HUES64 (cell line): ENCODE data around the gene GRPEL1.

ENCODE experiments used
- H3K27ac ChIP-seq: 2 replicates; pipeline ENCODE4 v1.7.0; 2013; ENCODE audit warnings: low read depth, low read length, inconsistent platforms
- H3K27me3 ChIP-seq: 2 replicates; pipeline ENCODE4 v1.6.1; 2013; ENCODE audit warnings: mild to moderate bottlenecking, low read length; ENCODE audit not compliant: insufficient read depth
- H3K36me3 ChIP-seq: 2 replicates; pipeline ENCODE4 v1.6.1; 2013; ENCODE audit warnings: mild to moderate bottlenecking, low read length; ENCODE audit not compliant: insufficient read depth
- H3K4me1 ChIP-seq: 2 replicates; pipeline ENCODE4 v1.6.1; 2013; ENCODE audit warnings: mild to moderate bottlenecking, low read length, moderate library complexity; ENCODE audit not compliant: insufficient read depth
- H3K4me3 ChIP-seq: 2 replicates; pipeline ENCODE4 v1.5.1; 2013; ENCODE audit warnings: mild to moderate bottlenecking, low read length, moderate library complexity
- H3K9ac ChIP-seq: 2 replicates; pipeline ENCODE4 v1.6.1; 2013; ENCODE audit warnings: mild to moderate bottlenecking, low read depth, low read length
- H3K9me3 ChIP-seq: 2 replicates; pipeline ENCODE4 v1.6.1; 2013; ENCODE audit warnings: low read depth, low read length; ENCODE audit not compliant: insufficient read depth
- WGBS: fragments of 150-250, 120-280 bp; methylation state at CpG from one replicate; pipeline ENCODE4 v1.1.7; 2013; ENCODE audit warnings: missing lambda C conversion rate; 5-methylcytosine and 5-hydroxymethylcytosine counted together

The GRPEL1 gene

DNA sequence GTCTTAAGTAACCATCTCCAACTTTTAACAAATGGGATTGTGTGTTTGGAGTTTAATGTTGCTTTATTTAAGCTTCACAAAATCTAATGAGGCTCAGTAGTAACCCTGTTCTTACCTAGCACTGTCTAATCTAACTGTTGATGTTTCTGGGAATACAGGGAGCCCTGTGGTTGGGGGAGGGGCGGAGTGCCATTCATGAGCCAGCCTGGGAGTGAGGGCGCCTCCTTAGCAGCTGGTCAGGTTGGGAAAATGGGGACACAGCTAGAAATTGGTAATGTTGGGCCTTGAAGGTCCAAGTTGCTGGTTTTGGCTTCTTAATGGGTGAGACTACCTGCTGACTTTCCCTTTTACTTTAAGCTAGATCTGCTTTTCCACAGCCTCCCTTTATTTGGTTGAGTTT, 47.6 kb downstream of the GRPEL1 start:
- H3K9me3 ChIP-seq: no peaks in the 10 kb centered on the region
- WGBS: 81% methylated on average over 2 of the region's 2 CpGs
- peaks cover 64% of the 10 kb centered on the region for H3K36me3 ChIP-seq

DNA sequence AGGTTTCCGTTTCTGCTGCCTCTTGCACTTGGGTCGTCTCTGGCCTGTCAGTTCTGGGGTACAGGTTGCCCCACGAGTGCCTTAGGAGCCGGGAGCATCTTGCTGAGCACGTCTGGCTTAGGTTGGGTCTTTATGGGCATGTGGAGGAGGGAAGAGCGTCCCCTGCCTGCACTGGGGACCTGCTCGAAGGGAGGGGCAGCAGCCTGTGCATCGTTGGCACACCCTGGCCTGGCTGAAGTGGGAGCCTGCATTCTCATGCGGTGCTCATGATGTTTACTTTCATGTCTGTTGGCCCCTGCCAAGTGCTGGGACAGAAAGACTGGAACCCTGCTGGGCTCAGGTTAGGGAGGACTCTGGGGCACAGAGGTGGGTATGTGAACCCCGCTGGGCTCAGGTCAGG, 48.5 kb downstream of the GRPEL1 start:
- H3K27me3 ChIP-seq: no peaks in the 10 kb centered on the region
- no peaks in the 10 kb centered on the region for H3K9me3 ChIP-seq
- 89% methylated on average over 9 of the region's 10 CpGs for WGBS
- H3K36me3 ChIP-seq: peaks cover 64% of the 10 kb centered on the region
- no peak overlapping the region for H3K27ac ChIP-seq
- H3K9ac ChIP-seq: no peak overlapping the region
- H3K4me1 ChIP-seq: no peaks in the 10 kb centered on the region
- H3K4me3 ChIP-seq: no peak overlapping the region

More for the DNA sequence above, 47.6 kb downstream of the GRPEL1 start:
- Histone ChIP-seq H3K27me3 (no peaks in the 10 kb centered on the region), H3K27ac (no peak overlapping the region), H3K9ac (no peak overlapping the region), H3K4me3 (no peak overlapping the region), H3K4me1 (no peaks in the 10 kb centered on the region)

DNA sequence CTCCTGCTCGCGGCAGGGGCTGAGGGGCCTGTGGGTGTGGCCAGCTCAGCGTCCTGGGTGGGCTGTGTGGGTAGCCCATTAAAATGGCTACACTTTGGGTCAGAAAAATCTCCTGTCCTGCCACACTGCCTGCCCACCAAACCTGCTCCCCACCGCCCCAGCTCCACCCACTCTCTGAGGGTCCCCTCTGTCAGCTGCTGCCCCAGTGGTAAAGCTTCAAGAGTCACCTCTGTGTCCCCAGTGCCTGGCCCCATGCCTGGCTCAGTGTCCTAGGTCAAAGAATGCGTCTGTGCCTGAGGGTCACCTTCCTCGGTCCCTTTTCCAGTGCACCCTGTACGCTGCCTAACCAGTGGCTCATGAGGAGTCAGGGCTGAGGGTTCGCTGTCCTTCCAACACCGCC, 49.6 kb downstream of the GRPEL1 start:
- Histone ChIP-seq H3K27me3 (no peaks in the 10 kb centered on the region), H3K9me3 (no peaks in the 10 kb centered on the region), H3K9ac (no peak overlapping the region), H3K4me3 (no peak overlapping the region), H3K36me3 (peaks cover 68% of the 10 kb centered on the region), H3K27ac (no peak overlapping the region), H3K4me1 (no peaks in the 10 kb centered on the region)
- WGBS: 93% methylated on average over 9 of the region's 9 CpGs

DNA sequence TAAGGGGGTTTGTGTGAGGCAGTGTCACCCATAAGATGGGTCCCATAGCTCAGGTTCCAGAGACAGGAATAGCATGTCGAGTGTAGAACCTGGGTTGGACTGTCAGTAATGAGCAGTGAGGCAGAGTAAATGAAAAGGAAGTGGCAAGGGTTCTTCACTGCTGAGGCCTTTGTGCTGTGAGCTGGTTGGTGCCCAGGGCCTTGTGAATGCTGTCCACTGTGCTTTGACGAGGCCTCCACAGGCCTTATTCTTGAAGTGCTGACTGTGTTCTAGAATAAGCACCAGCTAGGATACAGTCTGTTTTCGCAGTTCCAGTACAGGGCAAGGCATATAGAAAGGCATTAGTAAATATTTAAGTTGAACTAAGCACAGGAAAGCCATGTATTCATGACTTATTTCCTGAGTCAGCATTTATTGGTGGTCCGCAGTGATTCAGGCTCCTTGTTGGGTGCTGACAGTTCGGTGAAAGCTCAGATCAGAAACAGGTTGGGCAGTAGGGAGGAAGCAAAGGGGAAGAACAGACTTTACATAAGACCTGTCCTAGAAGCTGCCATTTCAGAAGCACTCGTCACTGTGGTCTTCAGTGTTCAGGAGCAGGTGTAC, 50.3 kb downstream of the GRPEL1 start:
- Histone ChIP-seq H3K36me3 (peaks cover 74% of the 10 kb centered on the region), H3K27me3 (no peaks in the 10 kb centered on the region)
- WGBS: 91% methylated on average over 6 of the region's 6 CpGs

DNA sequence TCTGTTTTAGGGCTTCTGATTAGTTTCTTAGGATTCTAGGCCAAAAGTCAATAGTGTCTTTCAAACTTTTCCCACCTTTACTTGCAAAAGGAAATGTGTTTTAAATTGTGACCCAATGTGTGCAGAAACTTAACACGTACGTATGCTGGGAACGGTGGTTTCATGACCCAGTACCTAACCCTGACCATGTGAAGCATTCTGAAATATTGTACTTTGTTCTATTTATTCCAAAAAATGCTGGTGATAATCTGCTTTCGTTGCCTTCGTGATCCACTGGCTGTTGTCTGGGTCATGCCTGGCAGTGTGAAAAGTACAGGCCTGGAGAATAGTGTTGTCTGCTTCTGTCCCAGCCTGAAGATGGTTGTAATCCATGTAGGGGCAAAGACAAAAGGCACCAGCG, 51.4 kb downstream of the GRPEL1 start:
- Histone ChIP-seq H3K36me3 (peaks cover 73% of the 10 kb centered on the region), H3K27ac (no peak overlapping the region), H3K4me1 (no peaks in the 10 kb centered on the region), H3K27me3 (no peaks in the 10 kb centered on the region), H3K9me3 (no peaks in the 10 kb centered on the region), H3K9ac (no peak overlapping the region), H3K4me3 (no peak overlapping the region)
- 90% methylated on average over 6 of the region's 6 CpGs for WGBS

More for the DNA sequence above, 50.3 kb downstream of the GRPEL1 start:
- no peaks in the 10 kb centered on the region for H3K9me3 ChIP-seq
- H3K4me3 ChIP-seq: no peak overlapping the region
- H3K9ac ChIP-seq: no peak overlapping the region
- H3K27ac ChIP-seq: no peak overlapping the region
- H3K4me1 ChIP-seq: no peaks in the 10 kb centered on the region

DNA sequence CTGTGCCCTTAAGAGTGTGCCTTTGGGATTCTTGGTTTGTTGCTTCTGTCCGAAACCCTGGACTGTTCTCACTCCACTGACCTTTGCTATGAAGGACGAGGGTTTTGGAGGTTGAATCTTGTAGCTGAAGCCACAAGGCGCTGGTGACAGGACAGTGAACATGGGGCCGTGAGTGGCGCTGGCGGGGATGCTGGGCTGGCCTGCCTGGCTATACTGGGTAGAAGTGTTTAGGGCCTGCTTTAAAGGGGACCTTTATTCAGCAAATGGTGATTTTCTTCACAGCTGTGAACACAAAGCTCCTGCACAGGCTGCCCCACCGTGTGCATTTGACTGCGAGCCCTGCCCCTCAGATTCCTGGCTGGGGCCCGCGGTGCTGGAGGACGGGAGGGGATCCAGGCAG, 51.8 kb downstream of the GRPEL1 start:
- Histone ChIP-seq H3K9me3 (no peaks in the 10 kb centered on the region), H3K36me3 (peaks cover 73% of the 10 kb centered on the region), H3K9ac (no peak overlapping the region), H3K4me1 (no peaks in the 10 kb centered on the region), H3K27ac (no peak overlapping the region), H3K4me3 (no peak overlapping the region), H3K27me3 (no peaks in the 10 kb centered on the region)
- WGBS: 92% methylated on average over 11 of the region's 11 CpGs

DNA sequence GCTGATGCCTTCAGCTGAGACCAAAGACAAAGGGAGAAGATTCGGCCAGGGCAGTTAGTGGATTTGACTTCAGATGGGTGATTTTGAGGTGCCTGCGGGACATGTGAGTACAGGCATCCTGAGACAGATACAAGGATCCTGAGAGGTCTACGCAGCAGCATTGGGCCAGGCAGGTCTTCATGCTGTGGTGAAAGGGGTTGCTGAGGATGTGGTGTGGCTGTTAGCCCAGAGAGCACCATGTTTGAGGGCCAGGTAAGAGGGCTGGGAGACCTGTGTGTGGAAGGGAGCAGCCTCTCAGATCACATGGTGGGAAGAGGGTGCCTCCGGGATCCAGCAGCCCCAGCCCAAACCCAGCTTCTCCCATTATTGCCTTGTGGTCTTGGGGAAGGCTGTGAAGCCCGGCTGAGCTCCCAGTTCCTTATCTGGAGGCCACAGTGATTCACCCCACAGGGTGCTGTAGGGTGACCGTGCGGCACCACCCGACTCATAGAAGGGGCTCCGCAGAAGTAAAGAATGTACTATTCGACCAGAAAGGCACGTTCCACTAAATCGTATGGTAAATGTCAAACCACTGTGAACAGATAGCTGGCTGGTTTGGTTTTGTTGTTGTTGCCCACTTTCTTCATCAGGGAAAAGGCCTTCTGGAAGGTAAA, 52.4 kb downstream of the GRPEL1 start:
- H3K27me3 ChIP-seq: no peaks in the 10 kb centered on the region
- H3K27ac ChIP-seq: no peak overlapping the region
- H3K4me1 ChIP-seq: no peaks in the 10 kb centered on the region
- no peaks in the 10 kb centered on the region for H3K9me3 ChIP-seq
- no peak overlapping the region for H3K9ac ChIP-seq
- H3K4me3 ChIP-seq: no peak overlapping the region
- H3K36me3 ChIP-seq: peaks cover 74% of the 10 kb centered on the region
- 95% methylated on average over 12 of the region's 12 CpGs for WGBS

DNA sequence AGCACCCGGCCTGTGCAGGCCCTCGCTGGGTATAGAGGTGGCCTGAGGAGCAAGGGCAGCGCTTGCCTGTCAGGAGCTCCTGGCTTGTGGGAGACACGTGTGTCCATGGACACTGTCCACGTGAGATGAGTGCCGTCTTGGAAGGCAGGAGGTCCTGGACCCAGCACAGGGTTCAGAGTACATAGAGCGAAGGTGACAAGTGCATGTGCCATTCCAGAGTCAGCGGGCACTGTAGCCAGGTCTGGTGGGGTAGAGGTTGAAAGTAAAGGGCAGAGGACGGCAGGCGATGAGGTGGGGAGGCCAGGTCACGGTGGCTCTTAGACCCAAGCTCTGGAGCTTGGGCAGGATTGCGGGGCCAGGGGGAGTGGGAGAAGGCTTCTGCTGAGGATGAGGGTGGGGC, 53.0 kb downstream of the GRPEL1 start:
- Histone ChIP-seq H3K27me3 (no peaks in the 10 kb centered on the region), H3K4me1 (no peaks in the 10 kb centered on the region), H3K36me3 (peaks cover 80% of the 10 kb centered on the region), H3K27ac (no peak overlapping the region), H3K9ac (no peak overlapping the region), H3K9me3 (no peaks in the 10 kb centered on the region), H3K4me3 (no peak overlapping the region)
- WGBS: 95% methylated on average over 12 of the region's 12 CpGs

DNA sequence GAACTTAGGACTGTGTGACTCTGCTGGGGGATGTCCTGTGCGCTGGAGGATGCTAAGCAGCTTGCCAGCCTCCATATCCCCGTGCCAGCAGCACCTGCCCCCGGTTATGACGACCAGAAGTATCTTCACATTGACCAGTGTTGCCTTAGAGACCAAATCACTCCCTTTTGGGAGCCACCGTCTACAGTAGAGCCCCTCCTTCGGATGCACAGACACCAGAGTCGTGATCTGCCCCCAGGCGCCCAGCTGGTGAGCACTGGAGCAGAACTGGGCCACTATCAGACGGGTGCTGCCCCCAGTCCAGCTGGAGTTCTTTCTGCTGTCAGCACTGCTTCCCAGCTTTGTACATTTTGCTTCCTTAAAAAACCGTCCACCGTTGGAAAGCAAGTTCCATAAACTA, 54.7 kb downstream of the GRPEL1 start:
- Histone ChIP-seq H3K9me3 (no peaks in the 10 kb centered on the region), H3K36me3 (peaks cover 90% of the 10 kb centered on the region), H3K27me3 (no peaks in the 10 kb centered on the region), H3K27ac (no peak overlapping the region), H3K9ac (no peak overlapping the region), H3K4me1 (no peaks in the 10 kb centered on the region), H3K4me3 (no peak overlapping the region)
- 95% methylated on average over 11 of the region's 11 CpGs for WGBS

DNA sequence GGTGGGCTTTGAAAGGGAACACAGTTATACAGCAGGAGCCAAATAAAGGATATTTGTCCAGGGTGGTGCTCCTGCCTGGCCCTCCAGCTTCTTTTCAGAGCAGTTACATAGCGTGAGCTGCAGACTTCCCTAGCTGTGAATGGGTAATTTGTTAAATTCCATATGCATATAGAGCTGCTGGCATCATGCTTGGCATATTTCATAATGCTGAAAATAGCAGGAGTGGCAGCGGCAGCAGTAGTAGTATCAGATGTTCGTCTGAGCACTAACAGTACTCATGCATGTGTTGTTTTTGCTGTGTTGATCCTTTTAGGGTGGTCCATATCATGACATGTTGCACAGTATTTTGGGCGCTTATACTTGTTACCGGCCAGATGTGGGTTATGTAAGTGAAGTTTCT, 58.3 kb downstream of the GRPEL1 start:
- no peak overlapping the region for H3K27ac ChIP-seq
- no peak overlapping the region for H3K9ac ChIP-seq
- H3K27me3 ChIP-seq: no peaks in the 10 kb centered on the region
- H3K36me3 ChIP-seq: peaks cover 76% of the 10 kb centered on the region
- no peaks in the 10 kb centered on the region for H3K9me3 ChIP-seq
- H3K4me1 ChIP-seq: peaks cover 15% of the 10 kb centered on the region
- WGBS: 92% methylated on average over 5 of the region's 5 CpGs
- H3K4me3 ChIP-seq: no peak overlapping the region
